Left lobe of liver (tissue), 2 donors: ENCODE measurements around the gene AK9. TPM values are rescaled to one million over a fixed set of nuclear protein-coding genes. Genes with fewer than 3 reads are reported as not detected.
"Not testable (repeated sequence)": the region's sequence is repeated elsewhere in the genome, so short reads cannot be mapped to it uniquely, and the experiment has no call there.

ENCODE experiments used
- ATAC-seq: fragments of 200-7000 bp; cut with Tn5 transposase; one replicate; pipeline ENCODE4 v1.9.1; 2020; ENCODE audit warnings: mild to moderate bottlenecking, moderate library complexity
- DNase-seq: peaks from one replicate; pipeline ENCODE4 v3.0.0-alpha.2; 2020; ENCODE audit warnings: low spot score
- total RNA-seq: library from RNA; stranded (reverse); gene quantifications from one replicate; pipeline ENCODE4 v1.2.1, GENCODE V29; 2021
- donor health status: DM: no; HTN: no; CAD: no; lungs with moderate emphysema.
- donor health status: DM: no; HTN: yes; CAD: no.

Gene AK9
- total RNA-seq, 1 donor from 2014 or later: 1.6 TPM

DNA sequence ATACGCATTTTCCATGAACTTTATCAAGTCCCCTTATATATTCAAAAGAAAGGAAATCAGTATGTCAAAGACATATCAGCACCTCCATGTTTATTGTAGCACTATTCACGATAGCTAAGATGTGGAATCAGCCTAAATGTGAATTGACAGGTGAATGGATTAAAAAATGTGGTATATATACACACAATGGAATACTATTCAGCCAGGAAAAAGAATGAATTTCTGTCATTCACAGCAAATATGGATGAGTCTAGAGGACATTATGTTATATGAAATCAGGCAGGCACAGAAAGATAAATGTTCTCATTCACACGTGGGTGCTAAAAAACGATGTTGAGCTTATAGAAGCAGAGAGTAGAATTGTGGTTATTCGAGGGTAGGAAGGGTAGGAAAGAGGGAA lies 5.4 kb upstream of the AK9 start:
- ATAC-seq (no peak), DNase-seq (no peak)

DNA sequence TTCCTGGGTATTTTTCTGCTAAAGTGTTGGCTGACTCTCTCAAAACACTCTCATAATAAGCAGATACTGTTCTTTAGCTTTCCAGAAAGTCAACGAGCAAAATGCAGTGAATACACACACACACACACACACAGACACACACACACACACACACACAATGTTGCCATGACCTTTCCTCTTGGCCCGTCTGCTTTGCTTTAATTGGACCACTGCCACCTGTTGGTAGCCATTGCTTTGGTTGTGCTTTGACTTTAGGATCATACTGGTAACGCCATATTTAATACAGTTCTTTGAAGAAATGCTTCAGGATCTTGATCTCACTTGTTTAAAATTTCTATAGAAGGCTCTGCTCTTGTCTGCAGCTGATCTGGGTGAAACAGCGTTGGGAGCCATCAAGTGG lies 4.5 kb upstream of the AK9 start:
- DNase-seq (no peak), ATAC-seq (no peak)

DNA sequence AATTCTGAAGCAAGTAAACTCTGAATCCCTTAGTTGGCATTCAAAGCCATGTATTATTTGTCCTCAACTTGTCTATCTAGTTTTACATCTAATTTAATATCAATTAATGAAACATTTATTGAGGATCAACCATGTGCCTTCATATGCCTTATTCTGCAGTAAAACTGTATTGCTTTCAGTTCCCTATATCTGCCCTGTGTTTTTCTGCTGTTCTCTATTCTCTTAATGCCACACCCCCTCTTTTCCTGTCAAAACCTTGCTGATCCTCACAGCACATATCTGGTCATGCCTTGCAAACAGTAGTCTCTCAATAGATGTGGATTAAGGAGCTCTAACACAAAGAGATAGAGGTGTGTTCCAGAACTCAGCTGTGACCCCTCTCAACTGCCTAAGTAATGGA lies 2.1 kb upstream of the AK9 start:
- DNase-seq (no peak), ATAC-seq (no peak)

DNA sequence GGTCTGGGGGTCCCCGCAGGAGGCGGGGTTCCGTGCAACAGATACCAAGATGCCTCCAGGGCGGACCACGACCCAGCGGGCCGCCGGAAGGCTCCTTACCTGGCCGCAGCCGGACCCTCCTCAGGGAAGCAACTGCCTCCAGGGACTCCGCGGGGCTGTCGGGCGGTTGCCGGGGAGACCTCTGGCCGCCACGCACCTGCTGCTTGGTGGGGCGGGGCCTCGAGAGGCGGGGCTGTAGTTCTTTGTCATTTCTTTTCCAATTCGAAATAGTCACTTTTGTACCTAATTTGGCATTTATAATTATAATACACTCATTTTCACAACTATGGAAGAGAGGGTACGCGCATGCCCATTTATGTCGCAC lies 647 bp downstream of the AK9 start:
- DNase-seq (peak; percentile 64), ATAC-seq (peak; percentile 72)

DNA sequence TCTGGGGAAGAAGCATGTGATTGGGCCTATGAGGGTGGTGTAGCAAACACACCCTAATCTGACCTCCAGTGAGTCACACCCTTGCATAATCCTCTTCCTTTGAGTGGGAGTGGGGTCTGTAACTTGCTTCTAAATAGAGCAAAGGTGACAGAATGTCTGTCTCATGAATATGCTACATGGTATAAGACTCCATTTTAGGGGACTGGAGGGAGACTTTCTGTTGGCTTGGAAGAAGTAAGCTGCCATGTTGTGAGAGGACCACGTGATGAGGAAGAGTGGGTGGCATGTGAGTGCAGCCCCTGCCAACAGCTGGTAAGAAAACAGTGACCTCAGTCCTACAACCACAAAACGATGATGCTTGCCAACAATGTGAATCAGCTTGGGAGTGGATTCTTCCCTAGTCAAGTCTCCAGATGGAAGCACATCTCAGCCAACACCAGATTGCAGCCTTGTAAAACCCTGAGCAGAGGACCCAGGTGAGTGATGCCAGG lies 3.7 kb downstream of the AK9 start:
- DNase-seq (no peak), ATAC-seq (no peak)

DNA sequence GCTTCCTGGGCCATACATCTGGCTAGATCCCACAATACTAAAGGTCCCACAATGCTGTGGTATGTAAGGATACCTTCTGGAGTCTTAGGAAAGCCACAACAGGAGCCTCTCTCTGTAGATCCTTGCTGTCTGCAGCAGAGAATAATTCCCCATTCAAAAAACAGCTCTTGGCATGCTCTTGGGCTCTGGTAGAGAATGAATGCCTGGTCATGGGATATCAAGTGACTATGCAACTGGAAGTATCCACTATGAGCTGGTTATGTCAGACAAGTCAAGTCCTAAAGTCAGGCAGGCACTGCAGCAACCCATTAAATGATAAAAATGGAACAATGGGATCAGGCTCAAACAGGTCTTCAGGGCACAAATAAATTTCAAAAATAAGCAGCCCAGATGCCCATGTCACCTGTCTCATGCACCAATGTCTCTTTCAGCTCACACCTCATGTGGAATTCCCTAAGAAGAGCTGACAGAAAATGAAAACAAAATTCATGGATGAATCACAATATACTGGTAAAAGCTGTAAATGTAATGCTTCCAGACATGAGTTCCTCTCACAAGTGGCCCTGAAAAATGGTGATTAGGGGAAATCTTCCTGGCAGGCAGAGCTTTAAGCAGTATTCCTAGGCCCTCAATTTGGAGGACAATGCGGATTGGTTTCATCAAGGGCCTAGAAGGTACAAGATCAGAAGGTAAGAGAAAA lies 4.3 kb downstream of the AK9 start:
- DNase-seq (no peak), ATAC-seq (no peak)

GRCh38 chr6:109678661-109679505 lies 12.1 kb downstream of the AK9 start:
- ATAC-seq, DNase-seq: not testable (repeated sequence)

- DNase-seq: no peak
- ATAC-seq: no peak
Observed at GRCh38 chr6:109678240-109678639, 12.8 kb downstream of the AK9 start.

- ATAC-seq (no peak), DNase-seq (no peak)
Observed at GRCh38 chr6:109676724-109677123, 14.3 kb downstream of the AK9 start.

DNA sequence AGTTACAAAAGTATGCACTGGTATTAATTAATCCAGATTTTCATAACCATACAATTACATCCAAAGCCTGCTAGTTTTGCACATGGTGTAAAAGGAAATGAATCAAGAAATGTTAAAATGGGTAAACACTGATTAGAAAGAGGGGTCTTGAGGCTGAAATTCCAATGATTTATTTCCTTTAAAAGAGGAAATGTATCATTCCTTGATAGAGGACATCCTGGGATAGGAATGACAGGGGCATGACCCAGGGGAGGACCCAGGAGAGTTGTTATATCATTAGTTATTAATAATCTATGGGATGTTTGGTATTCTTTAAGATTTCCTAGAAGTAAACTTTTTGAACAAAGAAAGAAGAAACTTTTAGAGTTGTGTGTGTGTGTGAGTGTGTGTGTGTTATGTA lies 18.2 kb downstream of the AK9 start:
- ATAC-seq (no peak), DNase-seq (no peak)

- ATAC-seq (no peak), DNase-seq (no peak)
Observed at GRCh38 chr6:109672175-109672574, 18.8 kb downstream of the AK9 start.

DNA sequence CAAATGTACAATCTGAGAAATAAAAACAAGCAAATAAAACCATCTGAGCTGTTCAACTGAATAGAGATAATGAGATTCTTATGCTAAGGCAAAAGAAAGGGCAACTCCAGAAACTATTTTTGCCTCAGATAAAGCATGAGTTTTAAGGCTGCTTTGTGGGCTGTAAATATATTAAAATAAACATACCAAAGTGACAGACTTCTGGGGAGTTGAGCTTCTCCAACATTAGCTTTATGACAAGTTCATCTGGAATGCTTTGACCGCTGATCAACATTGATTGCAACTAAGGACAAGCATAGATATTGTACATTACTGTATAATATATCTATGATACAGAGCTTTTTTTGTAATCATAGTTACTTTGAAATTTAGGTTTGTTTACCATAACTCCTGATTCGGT lies 19.3 kb downstream of the AK9 start:
- no peak for DNase-seq

GRCh38 chr6:109669811-109670210 lies 21.2 kb downstream of the AK9 start:
- DNase-seq (no peak), ATAC-seq (no peak)

More for the DNA sequence above, 19.3 kb downstream of the AK9 start:
- ATAC-seq: no peak

GRCh38 chr6:109662192-109662591 lies 28.8 kb downstream of the AK9 start:
- ATAC-seq (no peak), DNase-seq (no peak)

DNA sequence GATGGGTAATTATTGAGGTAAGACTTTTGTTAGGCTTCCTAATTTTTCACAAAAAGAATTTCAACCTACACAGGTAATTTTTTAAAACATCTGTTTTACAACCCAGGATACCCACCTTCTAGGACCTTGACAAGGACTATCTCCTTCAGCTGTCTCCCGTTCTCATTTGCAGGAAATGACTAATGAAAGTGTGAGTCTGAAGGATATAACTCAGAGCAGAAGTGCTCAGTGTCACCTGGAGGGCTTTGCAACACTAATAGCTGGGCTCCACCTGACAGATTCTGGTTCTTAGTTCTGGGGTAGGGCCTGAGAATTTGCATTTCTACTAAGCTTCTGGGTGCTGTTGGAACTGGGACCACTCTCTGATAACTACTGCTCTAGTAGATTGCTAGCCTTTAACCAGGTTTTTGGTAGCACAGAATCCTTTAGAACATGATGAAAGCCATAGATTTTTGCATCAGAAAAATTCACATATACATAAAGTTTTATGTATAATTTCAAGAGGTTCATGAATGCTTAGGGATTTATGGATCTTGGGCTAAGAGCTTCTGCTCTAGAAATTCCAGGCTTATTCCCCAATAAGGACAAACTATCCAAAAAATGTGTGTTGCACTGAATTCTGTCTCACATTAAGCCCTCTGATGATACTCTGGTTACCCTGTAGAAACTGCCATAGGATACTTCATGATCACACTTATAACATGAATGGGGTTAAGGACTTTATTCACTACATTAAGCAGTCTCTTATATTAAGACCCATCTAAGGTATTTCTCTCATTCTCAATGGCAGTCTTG lies 30.3 kb downstream of the AK9 start:
- no peak for DNase-seq
- no peak for ATAC-seq

DNA sequence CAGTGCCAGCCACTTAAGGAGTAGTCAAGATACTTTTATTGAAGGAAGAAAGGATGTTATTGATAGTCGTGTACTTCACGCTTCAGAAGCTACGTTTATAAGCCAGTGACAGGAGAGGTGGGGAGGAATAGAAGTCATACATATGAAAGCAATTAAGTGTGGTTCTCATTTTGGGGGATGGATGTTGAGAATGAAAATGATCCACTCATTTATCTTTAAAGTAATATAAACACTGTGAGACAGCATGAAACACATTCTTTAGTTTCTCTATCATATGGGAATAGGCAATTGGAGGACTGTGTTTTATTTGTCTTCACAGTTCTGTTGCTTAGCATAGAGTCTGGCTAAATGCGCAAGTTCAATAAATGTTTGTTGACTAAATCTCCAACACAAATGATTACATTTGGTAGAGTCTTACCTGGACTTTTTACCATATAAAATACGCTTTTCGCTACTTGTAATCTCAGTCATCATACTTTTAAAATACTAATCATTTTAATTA lies 35.2 kb downstream of the AK9 start:
- ATAC-seq: no peak
- no peak for DNase-seq

DNA sequence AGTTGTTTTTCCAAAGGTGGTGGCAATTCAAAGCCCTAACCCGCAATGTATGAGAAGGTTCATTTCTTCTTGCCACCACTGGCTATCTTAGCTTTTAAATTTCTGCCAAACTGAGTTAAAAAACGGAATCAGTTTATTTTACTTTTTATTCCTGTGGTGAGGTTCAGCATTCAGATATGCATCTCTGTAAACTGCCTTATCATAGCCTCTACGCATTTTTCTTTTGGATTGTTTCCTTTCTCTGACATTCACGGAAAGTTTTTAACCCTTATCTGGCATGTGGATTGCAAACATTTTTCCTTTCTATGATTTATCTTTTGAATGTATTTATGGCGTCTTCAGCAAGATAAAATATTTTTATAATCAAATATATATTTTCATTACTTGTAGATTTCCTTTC lies 37.7 kb downstream of the AK9 start:
- ATAC-seq: no peak
- DNase-seq: no peak

GRCh38 chr6:109644131-109644530 lies 46.9 kb downstream of the AK9 start:
- DNase-seq: no peak
- ATAC-seq: no peak

- DNase-seq: no peak
- ATAC-seq: no peak
Observed at GRCh38 chr6:109632405-109632804, 58.6 kb downstream of the AK9 start.

- no peak for DNase-seq
- no peak for ATAC-seq
Observed at GRCh38 chr6:109631403-109631802, 59.6 kb downstream of the AK9 start.
